ENCODE results near the gene KRT74. TPM values are rescaled to one million over a fixed set of nuclear protein-coding genes. Genes with fewer than 3 reads are reported as not detected.

KRT74 gene
- total and polyA plus RNA-seq, 2 experiments from 2014 or later, result not detected

GRCh38 chr12:52530366-52530765 lies 43.3 kb downstream of the KRT74 start:
- Histone ChIP-seq H3K9me3 (ENCODE audit: low read depth) (no peaks in the 10 kb centered on the region), H3K27me3 (replicated peaks; ENCODE audit: insufficient read depth) (0 out of 2 replicates have a peak, but pooled peaks cover 11% of the 10 kb centered on the region), H3K4me2 (ENCODE audit: unreplicated experiment) (no peak overlapping the region), H3K36me3 (ENCODE audit: low read depth) (no peaks in the 10 kb centered on the region), H3K9me2 (ENCODE audit: insufficient read depth) (no peaks in the 10 kb centered on the region), H3K4me3 (no peak overlapping the region), H3K27ac (no peak overlapping the region), H3F3A (ENCODE audit: insufficient read depth) (no peaks in the 10 kb centered on the region), H3K79me2 (ENCODE audit: insufficient read depth) (no peaks in the 10 kb centered on the region), H3K9ac (no peak overlapping the region), H3K4me1 (ENCODE audit: insufficient read depth) (no peaks in the 10 kb centered on the region), H4K20me1 (ENCODE audit: insufficient read depth) (no peaks in the 10 kb centered on the region), H2AFZ (no peak overlapping the region)
- 32 to 36% methylated on average over 2 of the region's 2 CpGs for WGBS, 2 experiments (ENCODE audit: low coverage in 1 of 2, low lambda C conversion rate in 2 of 2, missing lambda C conversion rate in 2 of 2)
- in situ Hi-C loops (cut with MboI), result no loop called here
- no peak for DNase-seq
- no peak for TF ChIP-seq EZH2 (IDR thresholded peaks at IDR 0.05; ENCODE audit: insufficient read depth, poor library complexity, severe bottlenecking)
- TF ChIP-seq EZH2phosphoT487 (IDR thresholded peaks at IDR 0.05; ENCODE audit: insufficient read depth, low read depth), result no peak

- H3K27me3 ChIP-seq (replicated peaks; ENCODE audit: insufficient read depth), result 0 out of 2 replicates have a peak, but pooled peaks cover 14% of the 10 kb centered on the region
- H3K4me3 ChIP-seq, result no peak overlapping the region
- no peaks in the 10 kb centered on the region for H3K9me3 ChIP-seq (ENCODE audit: low read depth)
- no peaks in the 10 kb centered on the region for H3K4me1 ChIP-seq (ENCODE audit: insufficient read depth)
- no peak for TF ChIP-seq EZH2 (IDR thresholded peaks at IDR 0.05; ENCODE audit: insufficient read depth, poor library complexity, severe bottlenecking)
- TF ChIP-seq EZH2phosphoT487 (IDR thresholded peaks at IDR 0.05; ENCODE audit: insufficient read depth, low read depth), result no peak
- H3K36me3 ChIP-seq (ENCODE audit: low read depth), result no peaks in the 10 kb centered on the region
- H2AFZ ChIP-seq, result no peak overlapping the region
- no peak overlapping the region for H3K9ac ChIP-seq
- no peaks in the 10 kb centered on the region for H3K79me2 ChIP-seq (ENCODE audit: insufficient read depth)
- no peak for DNase-seq
- H3K9me2 ChIP-seq (ENCODE audit: insufficient read depth), result no peaks in the 10 kb centered on the region
- H4K20me1 ChIP-seq (ENCODE audit: insufficient read depth), result no peaks in the 10 kb centered on the region
- no peak overlapping the region for H3K27ac ChIP-seq
- in situ Hi-C loops (cut with MboI), result no loop called here
- H3K4me2 ChIP-seq (ENCODE audit: unreplicated experiment), result no peak overlapping the region
- WGBS, 2 experiments (ENCODE audit: low coverage in 1 of 2, low lambda C conversion rate in 2 of 2, missing lambda C conversion rate in 2 of 2), result 71 to 73% methylated on average over 9 of the region's 9 CpGs
- no peaks in the 10 kb centered on the region for H3F3A ChIP-seq (ENCODE audit: insufficient read depth)
These were observed 43.8 kb downstream of the KRT74 start for GRCh38 chr12:52529846-52530245.

- Histone ChIP-seq H3K9me2 (ENCODE audit: insufficient read depth) (no peaks in the 10 kb centered on the region), H3K9me3 (ENCODE audit: low read depth) (no peaks in the 10 kb centered on the region), H3K4me3 (no peak overlapping the region), H2AFZ (no peak overlapping the region), H3K27me3 (replicated peaks; ENCODE audit: insufficient read depth) (0 out of 2 replicates have a peak, but pooled peaks cover 18% of the 10 kb centered on the region), H3K4me2 (ENCODE audit: unreplicated experiment) (no peak overlapping the region), H3K9ac (no peak overlapping the region), H3K4me1 (ENCODE audit: insufficient read depth) (no peaks in the 10 kb centered on the region), H3K36me3 (ENCODE audit: low read depth) (no peaks in the 10 kb centered on the region), H3K79me2 (ENCODE audit: insufficient read depth) (no peaks in the 10 kb centered on the region), H4K20me1 (ENCODE audit: insufficient read depth) (no peaks in the 10 kb centered on the region), H3F3A (ENCODE audit: insufficient read depth) (no peaks in the 10 kb centered on the region), H3K27ac (no peak overlapping the region)
- 47 to 53% methylated on average over 2 of the region's 2 CpGs for WGBS, 2 experiments (ENCODE audit: low coverage in 1 of 2, low lambda C conversion rate in 2 of 2, missing lambda C conversion rate in 2 of 2)
- in situ Hi-C loops (cut with MboI), result no loop called here
- no peak for DNase-seq
- no peak for TF ChIP-seq EZH2phosphoT487 (IDR thresholded peaks at IDR 0.05; ENCODE audit: insufficient read depth, low read depth)
- TF ChIP-seq EZH2 (IDR thresholded peaks at IDR 0.05; ENCODE audit: insufficient read depth, poor library complexity, severe bottlenecking), result no peak
These were observed 44.2 kb downstream of the KRT74 start for GRCh38 chr12:52529417-52529816.

GRCh38 chr12:52528641-52529143 lies 45.0 kb downstream of the KRT74 start:
- Histone ChIP-seq H3F3A (ENCODE audit: insufficient read depth) (no peaks in the 10 kb centered on the region), H3K4me1 (ENCODE audit: insufficient read depth) (no peaks in the 10 kb centered on the region), H4K20me1 (ENCODE audit: insufficient read depth) (no peaks in the 10 kb centered on the region), H3K4me3 (no peak overlapping the region), H3K36me3 (ENCODE audit: low read depth) (no peaks in the 10 kb centered on the region), H3K27me3 (replicated peaks; ENCODE audit: insufficient read depth) (peaks cover 19% of the 10 kb centered on the region; the same call in 1 of the 2 replicates), H2AFZ (no peak overlapping the region), H3K9me3 (ENCODE audit: low read depth) (no peaks in the 10 kb centered on the region), H3K4me2 (ENCODE audit: unreplicated experiment) (no peak overlapping the region), H3K79me2 (ENCODE audit: insufficient read depth) (no peaks in the 10 kb centered on the region), H3K27ac (no peak overlapping the region), H3K9ac (no peak overlapping the region), H3K9me2 (ENCODE audit: insufficient read depth) (no peaks in the 10 kb centered on the region)
- no peak for DNase-seq
- in situ Hi-C loops (cut with MboI), result no loop called here
- WGBS, 2 experiments (ENCODE audit: low coverage in 1 of 2, low lambda C conversion rate in 2 of 2, missing lambda C conversion rate in 2 of 2), result 50 to 51% methylated on average over 7 to 8 of the region's 8 CpGs
- TF ChIP-seq EZH2phosphoT487 (IDR thresholded peaks at IDR 0.05; ENCODE audit: insufficient read depth, low read depth), result no peak
- TF ChIP-seq EZH2 (IDR thresholded peaks at IDR 0.05; ENCODE audit: insufficient read depth, poor library complexity, severe bottlenecking), result no peak
